Measurements from ENCODE around the gene ARHGEF38.

DNA sequence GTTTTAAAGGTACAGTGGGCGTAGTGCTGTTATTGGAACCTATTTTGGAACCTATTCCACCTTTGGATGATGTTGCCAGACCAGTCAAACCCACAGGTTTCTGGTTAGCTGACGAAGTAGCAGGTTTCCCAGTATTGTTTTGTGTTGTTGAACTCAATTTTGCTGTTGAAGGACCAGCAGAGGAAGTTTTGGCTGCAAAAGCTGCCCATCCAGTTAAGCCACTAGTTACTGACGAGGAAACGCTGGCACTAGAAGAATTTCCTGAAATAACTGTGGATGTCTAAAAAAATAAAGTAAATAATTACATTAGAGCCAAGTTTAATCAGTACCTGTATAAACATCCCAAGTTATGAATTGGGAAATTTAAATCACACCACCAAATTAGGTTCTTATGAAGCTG, 130.6 kb downstream of the ARHGEF38 start:
- TF ChIP-seq, protein P1, sequence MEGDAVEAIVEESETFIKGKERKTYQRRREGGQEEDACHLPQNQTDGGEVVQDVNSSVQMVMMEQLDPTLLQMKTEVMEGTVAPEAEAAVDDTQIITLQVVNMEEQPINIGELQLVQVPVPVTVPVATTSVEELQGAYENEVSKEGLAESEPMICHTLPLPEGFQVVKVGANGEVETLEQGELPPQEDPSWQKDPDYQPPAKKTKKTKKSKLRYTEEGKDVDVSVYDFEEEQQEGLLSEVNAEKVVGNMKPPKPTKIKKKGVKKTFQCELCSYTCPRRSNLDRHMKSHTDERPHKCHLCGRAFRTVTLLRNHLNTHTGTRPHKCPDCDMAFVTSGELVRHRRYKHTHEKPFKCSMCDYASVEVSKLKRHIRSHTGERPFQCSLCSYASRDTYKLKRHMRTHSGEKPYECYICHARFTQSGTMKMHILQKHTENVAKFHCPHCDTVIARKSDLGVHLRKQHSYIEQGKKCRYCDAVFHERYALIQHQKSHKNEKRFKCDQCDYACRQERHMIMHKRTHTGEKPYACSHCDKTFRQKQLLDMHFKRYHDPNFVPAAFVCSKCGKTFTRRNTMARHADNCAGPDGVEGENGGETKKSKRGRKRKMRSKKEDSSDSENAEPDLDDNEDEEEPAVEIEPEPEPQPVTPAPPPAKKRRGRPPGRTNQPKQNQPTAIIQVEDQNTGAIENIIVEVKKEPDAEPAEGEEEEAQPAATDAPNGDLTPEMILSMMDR (IDR thresholded peaks at IDR 0.05; ENCODE audit: low read depth, low read length, poor library complexity, severe bottlenecking), result no peak
- TF ChIP-seq EZH2phosphoT487 (IDR thresholded peaks at IDR 0.05; ENCODE audit: borderline replicate concordance, low read length), result no peak

All from DOHH2 (cell line).